MCF 10A (cell line): ENCODE results near the gene TMEM109. TPM values are rescaled to one million over a fixed set of nuclear protein-coding genes. Genes with fewer than 3 reads are reported as not detected.

Experiments
- BruUV-seq: library from RNA; stranded (reverse); fragments of 400-500 nt; replicated peaks from 2 replicates; lab custom pipeline; 2021; lab: Mats Ljungman, UMichigan
- CTCF ChIA-PET: fragments of 300-600 bp; sonication (Branson Sonifier 250); formaldehyde crosslinking; extraction: SDS; loops from one replicate; lab custom pipeline; 2021; ENCODE audit warnings: antibody characterized with exemption, inconsistent platforms; lab: Yijun Ruan, JAX
- POLR2A ChIA-PET: fragments of 300-600, 350-650 bp; sonication (Branson Sonifier 250); formaldehyde crosslinking; extraction: SDS; loops from one replicate; lab custom pipeline; 2020; ENCODE audit warnings: antibody characterized with exemption, inconsistent platforms; lab: Yijun Ruan, JAX
- DNase-seq: peaks from one replicate; pipeline ENCODE4 v3.0.0-alpha.2; 2018; ENCODE audit not compliant: unreplicated experiment
- H3K27ac Mint-ChIP-seq: one replicate; pipeline ENCODE4 v1.8.0; 2022; ENCODE audit warnings: mild to moderate bottlenecking, low read depth, mixed read lengths; ENCODE audit not compliant: unreplicated experiment
- H3K27me3 Mint-ChIP-seq: one replicate; pipeline ENCODE4 v1.8.0; 2022; ENCODE audit warnings: mixed read lengths; ENCODE audit not compliant: insufficient read depth, unreplicated experiment
- H3K36me3 Mint-ChIP-seq: one replicate; pipeline ENCODE4 v1.8.0; 2022; ENCODE audit warnings: mild to moderate bottlenecking, moderate library complexity, mixed read lengths; ENCODE audit not compliant: insufficient read depth, unreplicated experiment
- H3K4me1 Mint-ChIP-seq: one replicate; pipeline ENCODE4 v1.8.0; 2022; ENCODE audit warnings: mixed read lengths; ENCODE audit not compliant: insufficient read depth, unreplicated experiment
- H3K4me3 Mint-ChIP-seq: one replicate; pipeline ENCODE4 v1.8.0; 2022; ENCODE audit warnings: mild to moderate bottlenecking, moderate library complexity, mixed read lengths; ENCODE audit not compliant: unreplicated experiment
- H3K9me3 Mint-ChIP-seq: one replicate; pipeline ENCODE4 v1.8.0; 2022; ENCODE audit warnings: mixed read lengths; ENCODE audit not compliant: unreplicated experiment
- intact Hi-C: fragments of 100-400 bp; cut with micrococcal nuclease; formaldehyde crosslinking; loops from 2 replicates; pipeline ENCODE4 v1.14.1; 2022
- total RNA-seq: library from RNA; stranded (reverse); gene quantifications from 2 replicates; pipeline ENCODE4 v1.2.3, GENCODE V29; 2022
- TF ChIP-seq, protein P1 (sequence below): fragments of 200-600 bp; IDR thresholded peaks from one replicate; pipeline ENCODE4 v1.8.0; 2022; ENCODE audit warnings: antibody characterized with exemption, mild to moderate bottlenecking; ENCODE audit not compliant: unreplicated experiment

Gene TMEM109
- total RNA-seq, 1 experiment from 2014 or later = 45.8 TPM

GRCh38 chr11:60870733-60871377, 43.1 kb upstream of the TMEM109 start:
- Mint-ChIP-seq H3K9me3 (no peaks in the 10 kb centered on the region), H3K4me3 (no peak overlapping the region), H3K27me3 (no peaks in the 10 kb centered on the region), H3K27ac (no peak overlapping the region), H3K36me3 (no peaks in the 10 kb centered on the region), H3K4me1 (no peaks in the 10 kb centered on the region)
- no TSS peak for BruUV-seq
- POLR2A ChIA-PET = interaction anchor here (1.1 kb wide), 1 partner anchor 27 kb away, joined by 4 read pairs; no protein-coding TSS in a partner anchor
- intact Hi-C loops = no loop called here
- no peak for DNase-seq
- CTCF ChIA-PET = interaction anchor here (1.5 to 2.8 kb wide), 3 partner anchors 10 to 40 kb away, joined by 4 to 16 read pairs (median 7); no protein-coding TSS in a partner anchor
- TF ChIP-seq, protein P1, sequence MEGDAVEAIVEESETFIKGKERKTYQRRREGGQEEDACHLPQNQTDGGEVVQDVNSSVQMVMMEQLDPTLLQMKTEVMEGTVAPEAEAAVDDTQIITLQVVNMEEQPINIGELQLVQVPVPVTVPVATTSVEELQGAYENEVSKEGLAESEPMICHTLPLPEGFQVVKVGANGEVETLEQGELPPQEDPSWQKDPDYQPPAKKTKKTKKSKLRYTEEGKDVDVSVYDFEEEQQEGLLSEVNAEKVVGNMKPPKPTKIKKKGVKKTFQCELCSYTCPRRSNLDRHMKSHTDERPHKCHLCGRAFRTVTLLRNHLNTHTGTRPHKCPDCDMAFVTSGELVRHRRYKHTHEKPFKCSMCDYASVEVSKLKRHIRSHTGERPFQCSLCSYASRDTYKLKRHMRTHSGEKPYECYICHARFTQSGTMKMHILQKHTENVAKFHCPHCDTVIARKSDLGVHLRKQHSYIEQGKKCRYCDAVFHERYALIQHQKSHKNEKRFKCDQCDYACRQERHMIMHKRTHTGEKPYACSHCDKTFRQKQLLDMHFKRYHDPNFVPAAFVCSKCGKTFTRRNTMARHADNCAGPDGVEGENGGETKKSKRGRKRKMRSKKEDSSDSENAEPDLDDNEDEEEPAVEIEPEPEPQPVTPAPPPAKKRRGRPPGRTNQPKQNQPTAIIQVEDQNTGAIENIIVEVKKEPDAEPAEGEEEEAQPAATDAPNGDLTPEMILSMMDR = no peak

- Mint-ChIP-seq H3K36me3 (no peaks in the 10 kb centered on the region), H3K4me1 (no peaks in the 10 kb centered on the region), H3K4me3 (no peak overlapping the region), H3K27me3 (no peaks in the 10 kb centered on the region), H3K27ac (no peak overlapping the region), H3K9me3 (no peaks in the 10 kb centered on the region)
- no TSS peak for BruUV-seq
- ChIA-PET POLR2A (interaction anchor here (1.1 to 1.2 kb wide), 2 partner anchors 27 to 41 kb away, joined by 3 to 4 read pairs; no protein-coding TSS in a partner anchor), CTCF (interaction anchor here (0.8 to 2.8 kb wide), 5 partner anchors 10 to 40 kb away, joined by 3 to 16 read pairs (median 4); no protein-coding TSS in a partner anchor)
- intact Hi-C loops = no loop called here
- TF ChIP-seq, protein P1 = no peak
- peak; percentile 44 for DNase-seq
These were observed 42.4 kb upstream of the TMEM109 start for GRCh38 chr11:60871378-60872061.

GRCh38 chr11:60872124-60872960, 41.6 kb upstream of the TMEM109 start:
- Mint-ChIP-seq H3K4me1 (no peaks in the 10 kb centered on the region), H3K4me3 (no peak overlapping the region), H3K27me3 (no peaks in the 10 kb centered on the region), H3K36me3 (no peaks in the 10 kb centered on the region), H3K9me3 (no peaks in the 10 kb centered on the region), H3K27ac (no peak overlapping the region)
- TF ChIP-seq, protein P1 = no peak
- DNase-seq = peak; percentile 76
- POLR2A ChIA-PET = interaction anchor here (0.9 to 1.2 kb wide), 2 partner anchors 33 to 42 kb away, joined by 3 read pairs; no protein-coding TSS in a partner anchor
- no TSS peak for BruUV-seq
- CTCF ChIA-PET = interaction anchor here (0.6 to 2.8 kb wide), 6 partner anchors 11 to 624 kb away, joined by 3 to 16 read pairs (median 4); no protein-coding TSS in a partner anchor
- intact Hi-C loops = no loop called here
